ENCODE results near the gene EMD. TPM values are rescaled to one million over a fixed set of nuclear protein-coding genes. Genes with fewer than 3 reads are reported as not detected.
A peak's percentile ranks its signal among the peaks of the same experiment; 100 is the strongest.

The EMD gene
- total RNA-seq, 1 donor from 2014 or later, result 55.6 TPM

GRCh38 chrX:154356596-154356995 is 22.5 kb upstream of the EMD start:
- Histone ChIP-seq H3K9me3 (replicated peaks) (no peaks in the 10 kb centered on the region), H3K27ac (replicated peaks) (peak overlapping the region; percentile 40), H3K4me3 (no peak overlapping the region), H3K36me3 (peaks cover 95% of the 10 kb centered on the region), H3K27me3 (ENCODE audit: low read depth) (no peaks in the 10 kb centered on the region), H3K4me1 (peaks cover 26% of the 10 kb centered on the region)
- DNase-seq, result no peak
- intact Hi-C loops (cut with micrococcal nuclease), result no loop called here
- TF ChIP-seq CTCF (IDR thresholded peaks at IDR 0.05; ENCODE audit: borderline replicate concordance), result no peak

GRCh38 chrX:154357205-154357604 is 21.9 kb upstream of the EMD start:
- H3K4me3 ChIP-seq, result no peak overlapping the region
- intact Hi-C loops (cut with micrococcal nuclease), result no loop called here
- no peak for DNase-seq
- H3K36me3 ChIP-seq, result peaks cover 95% of the 10 kb centered on the region
- no peak for TF ChIP-seq CTCF (IDR thresholded peaks at IDR 0.05; ENCODE audit: borderline replicate concordance)
- peaks cover 26% of the 10 kb centered on the region for H3K4me1 ChIP-seq
- H3K27me3 ChIP-seq (ENCODE audit: low read depth), result no peaks in the 10 kb centered on the region
- H3K27ac ChIP-seq (replicated peaks), result peak overlapping the region; percentile 40
- no peaks in the 10 kb centered on the region for H3K9me3 ChIP-seq (replicated peaks)

GRCh38 chrX:154358011-154358410 is 21.1 kb upstream of the EMD start:
- H3K36me3 ChIP-seq, result peaks cover 95% of the 10 kb centered on the region
- TF ChIP-seq CTCF (IDR thresholded peaks at IDR 0.05; ENCODE audit: borderline replicate concordance), result no peak
- H3K4me1 ChIP-seq, result peaks cover 26% of the 10 kb centered on the region

GRCh38 chrX:154358829-154359228 is 20.3 kb upstream of the EMD start:
- Histone ChIP-seq H3K36me3 (peaks cover 95% of the 10 kb centered on the region), H3K27me3 (ENCODE audit: low read depth) (no peaks in the 10 kb centered on the region), H3K4me1 (peaks cover 26% of the 10 kb centered on the region), H3K9me3 (replicated peaks) (no peaks in the 10 kb centered on the region), H3K27ac (replicated peaks) (peak overlapping the region; percentile 46), H3K4me3 (no peak overlapping the region)
- intact Hi-C loops (cut with micrococcal nuclease), result no loop called here
- DNase-seq, result no peak
- no peak for TF ChIP-seq CTCF (IDR thresholded peaks at IDR 0.05; ENCODE audit: borderline replicate concordance)

More at GRCh38 chrX:154358011-154358410, 21.1 kb upstream of the EMD start:
- no peak overlapping the region for H3K4me3 ChIP-seq
- DNase-seq, result no peak
- no peaks in the 10 kb centered on the region for H3K27me3 ChIP-seq (ENCODE audit: low read depth)
- H3K9me3 ChIP-seq (replicated peaks), result no peaks in the 10 kb centered on the region
- no peak overlapping the region for H3K27ac ChIP-seq (replicated peaks)
- intact Hi-C loops (cut with micrococcal nuclease), result no loop called here

GRCh38 chrX:154359362-154360154 is 19.5 kb upstream of the EMD start:
- no peaks in the 10 kb centered on the region for H3K27me3 ChIP-seq (ENCODE audit: low read depth)
- H3K36me3 ChIP-seq, result peaks cover 95% of the 10 kb centered on the region
- H3K4me1 ChIP-seq, result peaks cover 26% of the 10 kb centered on the region
- no peaks in the 10 kb centered on the region for H3K9me3 ChIP-seq (replicated peaks)
- DNase-seq, result no peak
- TF ChIP-seq CTCF (IDR thresholded peaks at IDR 0.05; ENCODE audit: borderline replicate concordance), result no peak
- H3K4me3 ChIP-seq, result no peak overlapping the region
- intact Hi-C loops (cut with micrococcal nuclease), result no loop called here
- H3K27ac ChIP-seq (replicated peaks), result peak overlapping the region; percentile 46
